Tibial nerve (tissue), 4 donors: Measurements from ENCODE around the gene ATP23.

Experiments used
- CTCF ChIP-seq, 5 experiments: fragments of 200-600 bp in 3 of 5; fragments of 450-650 bp in 2 of 5; sonication (generic) in 3 of 5; IDR thresholded peaks; one replicate each; pipeline ENCODE4 v1.5.1; 2016 to 2019; ENCODE audit warnings: antibody characterized with exemption in 5 of 5, mild to moderate bottlenecking in 3 of 5, moderate library complexity in 2 of 5
- EP300 ChIP-seq, 2 donors: sonication (generic); formaldehyde crosslinking; IDR thresholded peaks; one replicate each; pipeline ENCODE4 v1.6.1; 2017; ENCODE audit warnings: antibody characterized with exemption in 2 of 2, mild to moderate bottlenecking in 1 of 2
- POLR2A ChIP-seq, 2 donors: fragments of 450-650 bp; IDR thresholded peaks; one replicate each; pipeline ENCODE4 v1.6.1; 2017; ENCODE audit warnings: antibody characterized with exemption in 2 of 2, mild to moderate bottlenecking in 2 of 2, moderate library complexity in 2 of 2

GRCh38 chr12:57929092-57929830 lies 12.1 kb upstream of the ATP23 start:
- TF ChIP-seq POLR2A (IDR thresholded peaks at IDR 0.05) = no peak
- TF ChIP-seq CTCF (IDR thresholded peaks at IDR 0.05) = no peak
- TF ChIP-seq EP300 (IDR thresholded peaks at IDR 0.05) = no peak
